ENCODE results near the gene KRTAP10-8. TPM values are rescaled to one million over a fixed set of nuclear protein-coding genes. Genes with fewer than 3 reads are reported as not detected.
"Not testable (repeated sequence)": the region's sequence is repeated elsewhere in the genome, so short reads cannot be mapped to it uniquely, and the experiment has no call there.

The KRTAP10-8 gene
- total and polyA plus RNA-seq, 2 donors (not counting 1 experiment from before 2014, with no cell fraction given), result not detected

- no peaks in the 10 kb centered on the region for H3K36me3 ChIP-seq (ENCODE audit: control insufficient read depth, insufficient read depth, low read length)
- no peaks in the 10 kb centered on the region for H3K79me2 ChIP-seq (ENCODE audit: control insufficient read depth, insufficient read depth, low read length)
- H3K9me3 ChIP-seq (ENCODE audit: control insufficient read depth, insufficient read depth, low read depth, low read length), result no peaks in the 10 kb centered on the region
- no peak within 1 kb of the TSS for H3K27ac ChIP-seq (ENCODE audit: insufficient read depth, low read length)
- no peaks in the 10 kb centered on the region for H4K20me1 ChIP-seq (ENCODE audit: control insufficient read depth, extremely low read depth, insufficient read depth, low read length)
- DNase-seq (ENCODE audit: low read depth in 2 of 2), result no peak
- no peak within 1 kb of the TSS for H3K9ac ChIP-seq (ENCODE audit: insufficient read depth, low read length)
- no peaks in the 10 kb centered on the region for H3K4me1 ChIP-seq (ENCODE audit: control insufficient read depth, extremely low read depth, insufficient read depth, low read length)
- no peak within 1 kb of the TSS for H3K4me2 ChIP-seq (ENCODE audit: extremely low read depth, insufficient read depth, low read length)
- no peaks in the 10 kb centered on the region for H3K27me3 ChIP-seq (ENCODE audit: control insufficient read depth, insufficient read depth, low read length)
- H3K4me3 ChIP-seq (replicated peaks in 1 of 4; ENCODE audit: control extremely low read depth in 1 of 4, insufficient read depth in 1 of 4, low read depth in 3 of 4, low read length in 4 of 4), result no peak within 1 kb of the TSS
- no peak within 1 kb of the TSS for H2AFZ ChIP-seq (ENCODE audit: low read length)
- TF ChIP-seq CTCF (conservative IDR thresholded peaks at IDR 0.05 in 1 of 2, IDR thresholded peaks at IDR 0.05 in 1 of 2; ENCODE audit: low read depth in 1 of 2, low read length in 2 of 2) (no peak), EZH2 (IDR thresholded peaks at IDR 0.05; ENCODE audit: low read length, missing control alignments) (no peak)
Measured at GRCh38 chr21:44626673-44627143, 14.8 kb downstream of the KRTAP10-8 start, which contains the start of gene KRTAP10-9. Gene KRTAP10-9, plus strand, starts transcription at chr21:44627093. Its CDS starts 79 bp downstream, at chr21:44627172.

GRCh38 chr21:44627181-44627822, 15.4 kb downstream of the KRTAP10-8 start:
- H3K4me3 ChIP-seq (replicated peaks in 1 of 4; ENCODE audit: control extremely low read depth in 1 of 4, insufficient read depth in 1 of 4, low read depth in 3 of 4, low read length in 4 of 4); H3K27me3 ChIP-seq (ENCODE audit: control insufficient read depth, insufficient read depth, low read length); H4K20me1 ChIP-seq (ENCODE audit: control insufficient read depth, extremely low read depth, insufficient read depth, low read length); H3K36me3 ChIP-seq (ENCODE audit: control insufficient read depth, insufficient read depth, low read length); DNase-seq (ENCODE audit: low read depth in 2 of 2); H3K27ac ChIP-seq (ENCODE audit: insufficient read depth, low read length); H3K9me3 ChIP-seq (ENCODE audit: control insufficient read depth, insufficient read depth, low read depth, low read length); H3K79me2 ChIP-seq (ENCODE audit: control insufficient read depth, insufficient read depth, low read length); H3K4me2 ChIP-seq (ENCODE audit: extremely low read depth, insufficient read depth, low read length); H3K9ac ChIP-seq (ENCODE audit: insufficient read depth, low read length); H2AFZ ChIP-seq (ENCODE audit: low read length); H3K4me1 ChIP-seq (ENCODE audit: control insufficient read depth, extremely low read depth, insufficient read depth, low read length): not testable (repeated sequence)

- H3K27ac ChIP-seq (ENCODE audit: insufficient read depth, low read length); H3K4me2 ChIP-seq (ENCODE audit: extremely low read depth, insufficient read depth, low read length); H3K27me3 ChIP-seq (ENCODE audit: control insufficient read depth, insufficient read depth, low read length); H3K9ac ChIP-seq (ENCODE audit: insufficient read depth, low read length); H3K4me3 ChIP-seq (replicated peaks in 1 of 4; ENCODE audit: control extremely low read depth in 1 of 4, insufficient read depth in 1 of 4, low read depth in 3 of 4, low read length in 4 of 4); DNase-seq (ENCODE audit: low read depth in 2 of 2); H4K20me1 ChIP-seq (ENCODE audit: control insufficient read depth, extremely low read depth, insufficient read depth, low read length); H3K9me3 ChIP-seq (ENCODE audit: control insufficient read depth, insufficient read depth, low read depth, low read length); H2AFZ ChIP-seq (ENCODE audit: low read length); H3K79me2 ChIP-seq (ENCODE audit: control insufficient read depth, insufficient read depth, low read length); H3K36me3 ChIP-seq (ENCODE audit: control insufficient read depth, insufficient read depth, low read length); H3K4me1 ChIP-seq (ENCODE audit: control insufficient read depth, extremely low read depth, insufficient read depth, low read length): not testable (repeated sequence)
Measured at GRCh38 chr21:44627831-44628233, 16.0 kb downstream of the KRTAP10-8 start.

GRCh38 chr21:44628707-44629391, 17.0 kb downstream of the KRTAP10-8 start:
- H4K20me1 ChIP-seq (ENCODE audit: control insufficient read depth, extremely low read depth, insufficient read depth, low read length), result no peaks in the 10 kb centered on the region
- no peaks in the 10 kb centered on the region for H3K36me3 ChIP-seq (ENCODE audit: control insufficient read depth, insufficient read depth, low read length)
- no peak overlapping the region for H2AFZ ChIP-seq (ENCODE audit: low read length)
- no peak overlapping the region for H3K4me2 ChIP-seq (ENCODE audit: extremely low read depth, insufficient read depth, low read length)
- H3K4me1 ChIP-seq (ENCODE audit: control insufficient read depth, extremely low read depth, insufficient read depth, low read length), result no peaks in the 10 kb centered on the region
- no peak overlapping the region for H3K4me3 ChIP-seq (replicated peaks in 1 of 4; ENCODE audit: control extremely low read depth in 1 of 4, insufficient read depth in 1 of 4, low read depth in 3 of 4, low read length in 4 of 4)
- H3K9ac ChIP-seq (ENCODE audit: insufficient read depth, low read length), result no peak overlapping the region
- H3K79me2 ChIP-seq (ENCODE audit: control insufficient read depth, insufficient read depth, low read length), result no peaks in the 10 kb centered on the region
- TF ChIP-seq EZH2 (IDR thresholded peaks at IDR 0.05; ENCODE audit: low read length, missing control alignments) (no peak), CTCF (conservative IDR thresholded peaks at IDR 0.05 in 1 of 2, IDR thresholded peaks at IDR 0.05 in 1 of 2; ENCODE audit: low read depth in 1 of 2, low read length in 2 of 2) (no peak)
- H3K27me3 ChIP-seq (ENCODE audit: control insufficient read depth, insufficient read depth, low read length), result no peaks in the 10 kb centered on the region
- DNase-seq (ENCODE audit: low read depth in 2 of 2), result no peak
- no peak overlapping the region for H3K27ac ChIP-seq (ENCODE audit: insufficient read depth, low read length)
- no peaks in the 10 kb centered on the region for H3K9me3 ChIP-seq (ENCODE audit: control insufficient read depth, insufficient read depth, low read depth, low read length)
